SK-N-SH treated with all-trans-retinoic acid at 6 μM for 48 hours (cell line): ENCODE data around the gene DDHD1.
"Not testable (repeated sequence)": the region's sequence is repeated elsewhere in the genome, so short reads cannot be mapped to it uniquely, and the experiment has no call there.

ENCODE experiments used
- ATAC-seq: fragments of 200-7000 bp; cut with Tn5 transposase; 3 replicates; pipeline ENCODE4 v1.9.1; 2020; ENCODE audit warnings: mild to moderate bottlenecking, moderate library complexity
- ARNTL ChIP-seq: fragments of 450-650 bp; formaldehyde crosslinking; IDR thresholded peaks from 2 replicates; pipeline ENCODE4 v1.5.0; 2020; ENCODE audit warnings: low read depth, mild to moderate bottlenecking, moderate library complexity, borderline replicate concordance
- BACH2 ChIP-seq: fragments of 250-450 bp; sonication (Bioruptor Pico); IDR thresholded peaks from 2 replicates; pipeline ENCODE4 v1.9.0; 2021; ENCODE audit warnings: mild to moderate bottlenecking, borderline replicate concordance
- CREB5 ChIP-seq: fragments of 250-450 bp; sonication (Bioruptor Pico); IDR thresholded peaks from 2 replicates; pipeline ENCODE4 v1.5.1; 2020; ENCODE audit warnings: low read depth, mild to moderate bottlenecking, moderate library complexity
- CSDC2 ChIP-seq: fragments of 250-450 bp; sonication (Bioruptor Pico); IDR thresholded peaks from 2 replicates; pipeline ENCODE4 v1.5.0; 2020; ENCODE audit warnings: mild to moderate bottlenecking, moderate library complexity
- CSRNP3 ChIP-seq: fragments of 250-450 bp; sonication (Bioruptor Pico); IDR thresholded peaks from 2 replicates; pipeline ENCODE4 v1.5.1; 2021; ENCODE audit warnings: mild to moderate bottlenecking, moderate library complexity
- ESRRG ChIP-seq: fragments of 250-450 bp; sonication (Bioruptor Pico); IDR thresholded peaks from 2 replicates; pipeline ENCODE4 v1.6.1; 2021; ENCODE audit warnings: mild to moderate bottlenecking
- GLIS3 ChIP-seq: fragments of 250-450 bp; sonication (Bioruptor Pico); IDR thresholded peaks from 2 replicates; pipeline ENCODE4 v1.5.0; 2020; ENCODE audit warnings: mild to moderate bottlenecking, moderate library complexity
- OSR1 ChIP-seq: fragments of 250-450 bp; sonication (Bioruptor Pico); IDR thresholded peaks from 2 replicates; pipeline ENCODE4 v1.8.0; 2022; ENCODE audit warnings: moderate library complexity, mild to moderate bottlenecking, inconsistent platforms
- PATZ1 ChIP-seq: fragments of 250-450 bp; sonication (Bioruptor Pico); IDR thresholded peaks from 2 replicates; pipeline ENCODE4 v1.8.0; 2020; ENCODE audit warnings: mild to moderate bottlenecking, moderate library complexity, borderline replicate concordance
- POU6F1 ChIP-seq: fragments of 250-450 bp; sonication (Bioruptor Pico); IDR thresholded peaks from 2 replicates; pipeline ENCODE4 v1.8.0; 2021; ENCODE audit warnings: low read depth, mild to moderate bottlenecking, moderate library complexity, borderline replicate concordance
- PPARA ChIP-seq: fragments of 250-450 bp; sonication (Bioruptor Pico); IDR thresholded peaks from 2 replicates; pipeline ENCODE4 v1.5.0; 2020; ENCODE audit warnings: mild to moderate bottlenecking, borderline replicate concordance
- RARB ChIP-seq: fragments of 250-450 bp; sonication (Bioruptor Pico); IDR thresholded peaks from 2 replicates; pipeline ENCODE4 v1.8.0; 2021; ENCODE audit warnings: mild to moderate bottlenecking, moderate library complexity
- SNAI2 ChIP-seq: fragments of 250-450 bp; sonication (Bioruptor Pico); IDR thresholded peaks from 2 replicates; pipeline ENCODE4 v1.5.0; 2020; ENCODE audit warnings: mild to moderate bottlenecking, moderate library complexity
- TCF4 ChIP-seq: fragments of 250-450 bp; sonication (Bioruptor Pico); IDR thresholded peaks from 2 replicates; pipeline ENCODE4 v1.8.0; 2021; ENCODE audit warnings: mild to moderate bottlenecking, moderate library complexity, borderline replicate concordance
- TOX ChIP-seq: fragments of 250-450 bp; sonication (Bioruptor Pico); IDR thresholded peaks from 2 replicates; pipeline ENCODE4 v1.8.0; 2021; ENCODE audit warnings: mild to moderate bottlenecking, moderate library complexity, borderline replicate concordance
- TSHZ2 ChIP-seq: fragments of 250-450 bp; sonication (Bioruptor Pico); IDR thresholded peaks from 2 replicates; pipeline ENCODE4 v1.5.0; 2020; ENCODE audit warnings: mild to moderate bottlenecking, moderate library complexity
- ZC3H10 ChIP-seq: fragments of 250-450 bp; sonication (Bioruptor Pico); IDR thresholded peaks from 2 replicates; pipeline ENCODE4 v1.5.1; 2021; ENCODE audit warnings: mild to moderate bottlenecking, moderate library complexity
- ZFP3 ChIP-seq: fragments of 250-450 bp; sonication (Bioruptor Pico); IDR thresholded peaks from 2 replicates; pipeline ENCODE4 v1.5.0; 2020; ENCODE audit warnings: mild to moderate bottlenecking, moderate library complexity
- ZFP30 ChIP-seq: fragments of 450-650 bp; formaldehyde crosslinking; IDR thresholded peaks from 2 replicates; pipeline ENCODE4 v1.5.0; 2022; ENCODE audit warnings: mild to moderate bottlenecking, moderate library complexity
- ZNF565 ChIP-seq: fragments of 450-650 bp; formaldehyde crosslinking; conservative IDR thresholded peaks from 2 replicates; pipeline ENCODE4 v1.5.0; 2020; ENCODE audit warnings: low read depth, mild to moderate bottlenecking, moderate library complexity
- ZNF70 ChIP-seq: fragments of 450-650 bp; formaldehyde crosslinking; IDR thresholded peaks from 2 replicates; pipeline ENCODE4 v1.5.0; 2020; ENCODE audit warnings: mild to moderate bottlenecking, moderate library complexity
- ZNF8 ChIP-seq: fragments of 450-650 bp; formaldehyde crosslinking; IDR thresholded peaks from 2 replicates; pipeline ENCODE4 v1.5.0; 2020; ENCODE audit warnings: mild to moderate bottlenecking, moderate library complexity

DDHD1 gene

GRCh38 chr14:53144244-53144643, 8.9 kb downstream of the DDHD1 start:
- ATAC-seq, result no peak
- TF ChIP-seq BACH2 (no peak), TCF4 (CRISPR knock-in tag) (no peak), ZC3H10 (CRISPR knock-in tag) (no peak), ESRRG (CRISPR knock-in tag) (no peak), SNAI2 (no peak), RARB (CRISPR knock-in tag) (no peak), CSDC2 (no peak), ZNF8 (CRISPR knock-in tag) (no peak), CSRNP3 (CRISPR knock-in tag) (no peak)

GRCh38 chr14:53140585-53140984, 12.5 kb downstream of the DDHD1 start:
- no peak for TF ChIP-seq TOX
- no peak for TF ChIP-seq GLIS3 (CRISPR knock-in tag)
- TF ChIP-seq ZNF565, result no peak
- TF ChIP-seq PPARA, result no peak
- TF ChIP-seq POU6F1 (CRISPR knock-in tag), result no peak
- no peak for TF ChIP-seq CSRNP3 (CRISPR knock-in tag)
- TF ChIP-seq ZNF8 (CRISPR knock-in tag), result no peak
- TF ChIP-seq BACH2, result no peak
- no peak for TF ChIP-seq TSHZ2 (CRISPR knock-in tag)
- no peak for TF ChIP-seq ZNF70 (CRISPR knock-in tag)
- TF ChIP-seq ESRRG (CRISPR knock-in tag), result no peak
- TF ChIP-seq ZFP30, result no peak
- TF ChIP-seq ZFP3 (CRISPR knock-in tag), result no peak
- no peak for TF ChIP-seq CSDC2
- TF ChIP-seq OSR1, result no peak
- no peak for ATAC-seq

GRCh38 chr14:53137568-53138203, 15.4 kb downstream of the DDHD1 start:
- TF ChIP-seq CSRNP3 (CRISPR knock-in tag) (no peak), ZNF70 (CRISPR knock-in tag) (no peak), CREB5 (CRISPR knock-in tag) (no peak), PATZ1 (no peak), CSDC2 (no peak), OSR1 (no peak), ARNTL (CRISPR knock-in tag) (no peak), PPARA (no peak)
- no peak for ATAC-seq

GRCh38 chr14:53130491-53130890, 22.6 kb downstream of the DDHD1 start:
- ATAC-seq, result not testable (repeated sequence)
